NCI-H187 (cell line): ENCODE results near the gene LRP2.

Source experiments
- DNase-seq, 2 experiments: peaks; one replicate each; lab custom pipeline; 2025; lab: John Stamatoyannopoulos, UW

The LRP2 gene

GRCh38 chr2:169119851-169120250 lies 242.5 kb downstream of the LRP2 start:
- no peak for DNase-seq

DNA sequence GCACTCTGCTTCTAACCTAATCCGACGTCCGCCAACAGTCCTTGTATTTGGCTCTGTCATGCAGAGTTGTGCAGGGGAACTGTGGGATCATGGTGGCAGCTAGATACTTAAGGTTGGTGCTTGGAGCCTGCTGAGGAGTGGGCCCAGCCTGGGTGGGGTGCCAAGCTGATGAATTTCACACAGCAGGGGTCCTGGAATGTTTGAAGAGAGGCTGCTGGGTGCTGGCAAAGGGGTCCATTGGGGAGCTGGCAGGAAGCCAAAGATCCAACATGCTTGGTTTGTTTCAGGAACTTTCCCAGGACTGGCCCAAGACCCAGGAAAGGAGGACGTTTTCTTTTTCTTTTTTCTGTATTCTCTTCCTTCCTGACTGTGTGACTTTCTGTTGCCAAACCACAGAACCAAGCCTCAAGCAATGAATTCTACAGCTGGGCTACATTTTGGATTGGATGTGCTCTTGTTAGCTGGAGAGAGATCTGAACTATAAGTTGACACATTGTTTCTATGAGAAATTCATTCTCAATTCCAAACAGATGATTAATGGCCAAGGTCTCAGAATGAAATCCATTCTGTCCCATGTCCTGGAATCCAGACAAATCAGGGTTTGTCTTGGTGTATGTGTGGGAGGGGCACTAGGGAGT lies 243.1 kb downstream of the LRP2 start:
- no peak for DNase-seq

GRCh38 chr2:169118060-169118459 lies 244.3 kb downstream of the LRP2 start:
- DNase-seq, result peak in 1 of 2 experiments; percentile 0

GRCh38 chr2:169116993-169117392 lies 245.3 kb downstream of the LRP2 start:
- no peak for DNase-seq

GRCh38 chr2:169116327-169116726 lies 246.0 kb downstream of the LRP2 start:
- no peak for DNase-seq

DNA sequence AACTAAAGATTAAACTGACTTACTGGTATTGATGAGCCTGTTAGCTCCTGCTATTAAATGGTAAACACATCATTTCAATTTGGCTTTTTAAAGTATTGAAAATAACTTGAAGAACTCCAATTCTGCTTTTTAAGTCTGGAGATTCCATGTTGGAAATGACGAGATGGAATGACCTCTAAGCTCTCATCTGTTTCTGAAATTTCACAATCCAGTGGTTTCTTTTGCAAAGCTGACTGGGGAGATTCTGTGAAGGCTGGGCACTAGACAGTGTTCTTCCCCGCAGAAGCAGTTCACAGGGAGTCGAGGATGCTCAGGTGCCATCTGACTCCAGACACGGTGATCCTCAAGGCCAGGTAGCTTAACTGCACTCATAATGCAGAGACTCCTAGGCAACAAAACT lies 248.3 kb downstream of the LRP2 start:
- no peak for DNase-seq

- DNase-seq, result no peak
These were observed 249.5 kb downstream of the LRP2 start for GRCh38 chr2:169112841-169113240.

GRCh38 chr2:169110916-169111315 lies 251.4 kb downstream of the LRP2 start:
- no peak for DNase-seq

- no peak for DNase-seq
These were observed 251.9 kb downstream of the LRP2 start for GRCh38 chr2:169110419-169110818.

GRCh38 chr2:169109502-169110409 lies 252.6 kb downstream of the LRP2 start:
- peak; percentile 1 to 34 for DNase-seq

- no peak for DNase-seq
These were observed 254.0 kb downstream of the LRP2 start for GRCh38 chr2:169108099-169108884.

- no peak for DNase-seq
These were observed 254.7 kb downstream of the LRP2 start for GRCh38 chr2:169107645-169108044.

GRCh38 chr2:169106563-169107545 lies 255.5 kb downstream of the LRP2 start:
- DNase-seq, result no peak

DNA sequence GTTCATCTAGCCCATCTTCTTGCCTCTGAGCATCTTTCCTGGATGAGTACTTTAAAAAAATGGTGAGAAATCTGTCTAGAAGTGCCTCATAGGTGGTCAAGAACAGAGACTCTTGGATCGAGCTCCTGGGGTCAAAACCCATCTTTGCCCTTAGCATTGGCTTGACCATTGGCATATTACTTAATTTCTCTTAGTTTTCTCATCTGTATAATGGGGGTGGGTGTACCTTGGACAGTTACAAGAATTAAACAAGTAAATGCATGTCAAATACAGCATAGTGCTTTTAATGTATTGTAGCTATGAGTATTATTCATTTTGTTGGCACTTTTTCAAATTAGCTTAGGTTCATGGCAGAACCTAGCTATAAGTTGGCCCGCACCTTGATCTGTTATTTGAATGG lies 256.2 kb downstream of the LRP2 start:
- no peak for DNase-seq

GRCh38 chr2:169105476-169105875 lies 256.9 kb downstream of the LRP2 start:
- DNase-seq, result no peak

- no peak for DNase-seq
These were observed 257.5 kb downstream of the LRP2 start for GRCh38 chr2:169104848-169105247.

DNA sequence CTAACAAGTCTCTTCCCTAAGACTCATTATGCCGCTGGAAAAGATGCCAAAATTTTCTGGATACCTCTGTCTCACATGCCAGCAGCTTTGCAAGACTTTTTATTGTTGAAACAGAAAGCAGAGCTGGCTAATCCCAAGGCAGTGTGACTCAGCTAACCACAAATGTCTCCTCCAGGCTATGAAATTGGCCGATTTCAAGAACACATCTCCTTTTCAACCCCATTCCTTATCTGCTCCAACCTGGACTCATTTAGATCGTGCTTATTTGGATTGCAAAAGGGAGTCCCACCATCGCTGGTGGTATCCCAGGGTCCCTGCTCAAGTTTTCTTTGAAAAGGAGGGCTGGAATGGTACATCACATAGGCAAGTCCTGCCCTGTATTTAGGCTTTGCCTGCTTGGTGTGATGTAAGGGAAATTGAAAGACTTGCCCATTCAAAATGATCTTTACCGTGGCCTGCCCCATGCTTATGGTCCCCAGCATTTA lies 266.7 kb downstream of the LRP2 start:
- no peak for DNase-seq

GRCh38 chr2:169094676-169095075 lies 267.7 kb downstream of the LRP2 start:
- no peak for DNase-seq

- no peak for DNase-seq
These were observed 268.8 kb downstream of the LRP2 start for GRCh38 chr2:169093535-169093934.

DNA sequence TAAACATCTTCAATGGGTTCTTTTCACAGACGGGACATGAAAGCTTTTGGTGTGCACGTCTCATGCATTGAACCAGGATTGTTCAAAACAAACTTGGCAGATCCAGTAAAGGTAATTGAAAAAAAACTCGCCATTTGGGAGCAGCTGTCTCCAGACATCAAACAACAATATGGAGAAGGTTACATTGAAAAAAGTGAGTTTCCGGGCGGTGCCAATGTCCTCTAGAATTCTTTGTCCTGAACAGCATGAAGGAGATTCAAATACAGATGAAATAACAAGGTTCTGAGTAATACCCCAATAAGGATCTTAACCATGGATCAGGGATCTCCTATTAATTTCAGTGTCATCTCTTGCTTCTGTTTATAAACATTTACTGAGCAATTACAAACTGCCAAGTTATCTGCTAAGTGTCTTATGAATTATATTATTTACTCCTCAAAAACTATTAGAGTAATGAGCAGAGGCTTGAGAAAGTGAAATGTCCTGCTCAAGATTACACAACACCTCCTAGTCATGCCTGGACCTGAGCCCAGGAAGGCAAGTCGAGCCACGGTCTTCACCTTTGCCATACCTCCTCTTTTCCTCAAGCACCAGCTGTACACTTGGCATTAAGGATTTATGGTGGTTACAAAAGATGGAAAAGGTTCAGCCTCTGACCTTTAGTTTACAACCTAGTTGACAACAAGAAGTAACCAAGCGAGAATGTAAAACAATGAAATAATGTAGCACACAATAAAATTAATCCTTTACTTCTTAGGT lies 270.4 kb downstream of the LRP2 start:
- no peak for DNase-seq
